PFSK-1 (cell line): ENCODE data around the gene CLCN4.

Experiments
- FOXP2 ChIP-seq: optimal IDR thresholded peaks from 2 replicates; pipeline ENCODE3; 2011; ENCODE audit warnings: borderline replicate concordance, control low read depth, inconsistent platforms; ENCODE audit not compliant: insufficient read depth; ENCODE audit errors: extremely low read length, extremely low read depth
- POLR2AphosphoS5 ChIP-seq: IDR thresholded peaks from 2 replicates; pipeline ENCODE4 v1.6.1; 2012; ENCODE audit warnings: low read depth, mild to moderate bottlenecking, control low read depth, low read length, moderate library complexity
- SIN3A ChIP-seq: IDR thresholded peaks from 2 replicates; pipeline ENCODE4 v1.6.1; 2012; ENCODE audit warnings: mild to moderate bottlenecking, low read length, moderate library complexity, borderline replicate concordance; ENCODE audit not compliant: insufficient read depth
- TAF1 ChIP-seq: IDR thresholded peaks from 2 replicates; pipeline ENCODE4 v1.6.1; 2012; ENCODE audit warnings: low read length, control low read depth, borderline replicate concordance; ENCODE audit not compliant: insufficient read depth
- TF ChIP-seq, protein P1 (sequence below), 2 experiments: IDR thresholded peaks; 2 replicates each; pipeline versions ENCODE4 v1.6.1 to v1.8.0; 2011 to 2012; ENCODE audit warnings: low read depth in 2 of 2, low read length in 2 of 2, control low read depth in 1 of 2, inconsistent platforms in 1 of 2, mild to moderate bottlenecking in 1 of 2, moderate library complexity in 1 of 2; ENCODE audit not compliant: insufficient read depth in 1 of 2

Gene CLCN4

GRCh38 chrX:10208953-10209352 lies 52.2 kb downstream of the CLCN4 start:
- TF ChIP-seq SIN3A (no peak), TAF1 (no peak), POLR2AphosphoS5 (no peak), FOXP2 (no peak)
- TF ChIP-seq, protein P1, sequence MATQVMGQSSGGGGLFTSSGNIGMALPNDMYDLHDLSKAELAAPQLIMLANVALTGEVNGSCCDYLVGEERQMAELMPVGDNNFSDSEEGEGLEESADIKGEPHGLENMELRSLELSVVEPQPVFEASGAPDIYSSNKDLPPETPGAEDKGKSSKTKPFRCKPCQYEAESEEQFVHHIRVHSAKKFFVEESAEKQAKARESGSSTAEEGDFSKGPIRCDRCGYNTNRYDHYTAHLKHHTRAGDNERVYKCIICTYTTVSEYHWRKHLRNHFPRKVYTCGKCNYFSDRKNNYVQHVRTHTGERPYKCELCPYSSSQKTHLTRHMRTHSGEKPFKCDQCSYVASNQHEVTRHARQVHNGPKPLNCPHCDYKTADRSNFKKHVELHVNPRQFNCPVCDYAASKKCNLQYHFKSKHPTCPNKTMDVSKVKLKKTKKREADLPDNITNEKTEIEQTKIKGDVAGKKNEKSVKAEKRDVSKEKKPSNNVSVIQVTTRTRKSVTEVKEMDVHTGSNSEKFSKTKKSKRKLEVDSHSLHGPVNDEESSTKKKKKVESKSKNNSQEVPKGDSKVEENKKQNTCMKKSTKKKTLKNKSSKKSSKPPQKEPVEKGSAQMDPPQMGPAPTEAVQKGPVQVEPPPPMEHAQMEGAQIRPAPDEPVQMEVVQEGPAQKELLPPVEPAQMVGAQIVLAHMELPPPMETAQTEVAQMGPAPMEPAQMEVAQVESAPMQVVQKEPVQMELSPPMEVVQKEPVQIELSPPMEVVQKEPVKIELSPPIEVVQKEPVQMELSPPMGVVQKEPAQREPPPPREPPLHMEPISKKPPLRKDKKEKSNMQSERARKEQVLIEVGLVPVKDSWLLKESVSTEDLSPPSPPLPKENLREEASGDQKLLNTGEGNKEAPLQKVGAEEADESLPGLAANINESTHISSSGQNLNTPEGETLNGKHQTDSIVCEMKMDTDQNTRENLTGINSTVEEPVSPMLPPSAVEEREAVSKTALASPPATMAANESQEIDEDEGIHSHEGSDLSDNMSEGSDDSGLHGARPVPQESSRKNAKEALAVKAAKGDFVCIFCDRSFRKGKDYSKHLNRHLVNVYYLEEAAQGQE (IDR thresholded peaks at IDR 0.05; ENCODE audit: insufficient read depth in 1 of 2, low read depth in 2 of 2, low read length in 2 of 2) = no peak

- TF ChIP-seq SIN3A (no peak), FOXP2 (no peak), POLR2AphosphoS5 (no peak), TAF1 (no peak)
Observed at GRCh38 chrX:10212395-10212794, 55.6 kb downstream of the CLCN4 start.

- TF ChIP-seq FOXP2 (no peak), SIN3A (no peak), TAF1 (no peak), POLR2AphosphoS5 (no peak)
- TF ChIP-seq, protein P1 (IDR thresholded peaks at IDR 0.05; ENCODE audit: insufficient read depth in 1 of 2, low read depth in 2 of 2, low read length in 2 of 2) = no peak
Observed at GRCh38 chrX:10213716-10214115, 56.9 kb downstream of the CLCN4 start.

DNA sequence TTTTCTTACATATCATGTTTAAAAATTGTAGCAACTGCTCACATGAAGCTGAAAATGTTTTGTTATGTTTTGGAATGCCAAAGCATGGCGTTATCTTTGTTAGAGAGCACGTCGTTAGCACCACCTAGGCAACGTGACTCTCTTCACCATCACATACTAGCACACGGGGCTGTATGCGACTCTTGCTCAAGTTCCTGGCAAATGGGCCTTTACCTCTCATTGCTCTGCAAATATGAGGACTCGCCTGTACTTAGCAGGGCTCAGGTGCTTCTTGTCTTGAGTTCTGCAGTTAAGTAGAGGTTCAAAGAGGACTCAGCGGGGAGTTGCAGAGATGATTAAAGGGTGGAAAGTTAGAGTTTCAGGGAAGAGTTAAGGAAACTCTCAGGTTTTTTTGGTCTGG lies 59.4 kb downstream of the CLCN4 start:
- no peak for TF ChIP-seq SIN3A

DNA sequence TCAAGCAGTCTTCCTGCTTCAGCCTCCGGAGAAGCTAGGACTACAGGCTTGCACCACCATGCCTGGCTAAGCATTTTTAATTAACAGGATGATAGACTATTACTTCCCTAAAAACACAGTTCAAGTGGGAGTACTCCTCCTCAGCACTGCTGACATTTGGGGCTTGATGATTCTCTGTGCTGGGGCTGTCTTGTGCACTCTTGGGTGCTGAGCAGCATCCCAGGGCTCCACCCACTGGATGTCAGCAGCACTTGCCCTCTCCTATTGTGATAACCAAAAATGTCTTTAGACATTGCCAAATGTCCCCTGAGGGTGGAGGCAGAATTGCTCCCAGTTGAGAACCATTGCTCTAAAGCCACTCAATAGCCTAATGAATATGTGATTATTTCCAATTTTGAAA lies 60.4 kb downstream of the CLCN4 start:
- TF ChIP-seq FOXP2 = no peak
- no peak for TF ChIP-seq SIN3A
- no peak for TF ChIP-seq POLR2AphosphoS5
- no peak for TF ChIP-seq TAF1
- TF ChIP-seq, protein P1 (IDR thresholded peaks at IDR 0.05; ENCODE audit: insufficient read depth in 1 of 2, low read depth in 2 of 2, low read length in 2 of 2) = no peak

GRCh38 chrX:10221651-10222050 lies 64.9 kb downstream of the CLCN4 start:
- no peak for TF ChIP-seq POLR2AphosphoS5
- TF ChIP-seq SIN3A = no peak

DNA sequence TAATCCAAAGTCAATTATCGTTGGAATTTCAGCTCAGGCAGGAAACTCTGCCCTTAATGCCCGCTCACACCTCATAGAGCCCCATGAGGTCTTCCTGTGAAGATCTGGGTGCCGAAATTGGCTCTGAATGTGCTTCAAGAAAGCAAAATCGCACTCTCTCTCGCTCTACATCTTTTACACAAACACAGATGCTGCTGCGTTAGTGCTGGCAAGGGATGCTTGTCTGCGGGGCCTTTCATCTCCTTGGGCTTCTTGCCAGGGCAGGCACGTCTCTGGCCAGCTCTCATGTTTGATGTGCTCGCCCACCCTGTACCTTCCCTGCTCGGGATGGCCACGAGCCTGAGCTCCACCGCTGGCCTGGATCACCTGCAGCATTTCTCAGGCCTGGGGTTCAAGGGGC lies 66.5 kb downstream of the CLCN4 start:
- TF ChIP-seq POLR2AphosphoS5 (no peak), TAF1 (no peak), SIN3A (no peak), FOXP2 (no peak)
- TF ChIP-seq, protein P1 (IDR thresholded peaks at IDR 0.05; ENCODE audit: insufficient read depth in 1 of 2, low read depth in 2 of 2, low read length in 2 of 2) = no peak
